ENCODE data around the gene CD226.
"Not testable (repeated sequence)": the region's sequence is repeated elsewhere in the genome, so short reads cannot be mapped to it uniquely, and the experiment has no call there.

The CD226 gene

GRCh38 chr18:69906765-69907164 lies 40.9 kb downstream of the CD226 start:
- H3K36me3 ChIP-seq (ENCODE audit: control insufficient read depth in 2 of 2, insufficient read depth in 2 of 2, low read length in 2 of 2): no peaks in the 10 kb centered on the region
- no peak overlapping the region for H3K4me3 ChIP-seq (ENCODE audit: low read length in 2 of 2)
- H3K9me3 ChIP-seq (ENCODE audit: control insufficient read depth in 2 of 2, low read length in 2 of 2): no peaks in the 10 kb centered on the region
- H3K9ac ChIP-seq (ENCODE audit: low read length in 2 of 2): no peak overlapping the region
- H3K4me1 ChIP-seq (ENCODE audit: control insufficient read depth, insufficient read depth, low read length): no peaks in the 10 kb centered on the region
- no peak overlapping the region for H3K27ac ChIP-seq (ENCODE audit: low read length)
- H3K27me3 ChIP-seq (ENCODE audit: control insufficient read depth in 1 of 2, insufficient read depth in 2 of 2, low read length in 2 of 2): no peaks in the 10 kb centered on the region

- no peak overlapping the region for H3K27ac ChIP-seq (ENCODE audit: low read length)
- H3K9ac ChIP-seq (ENCODE audit: low read length in 2 of 2): no peak overlapping the region
- no peaks in the 10 kb centered on the region for H3K36me3 ChIP-seq (ENCODE audit: control insufficient read depth in 2 of 2, insufficient read depth in 2 of 2, low read length in 2 of 2)
- H3K27me3 ChIP-seq (ENCODE audit: control insufficient read depth in 1 of 2, insufficient read depth in 2 of 2, low read length in 2 of 2): no peaks in the 10 kb centered on the region
- no peaks in the 10 kb centered on the region for H3K9me3 ChIP-seq (ENCODE audit: control insufficient read depth in 2 of 2, low read length in 2 of 2)
- no peaks in the 10 kb centered on the region for H3K4me1 ChIP-seq (ENCODE audit: control insufficient read depth, insufficient read depth, low read length)
- no peak overlapping the region for H3K4me3 ChIP-seq (ENCODE audit: low read length in 2 of 2)
Observed at GRCh38 chr18:69900941-69901340, 46.7 kb downstream of the CD226 start.

- H3K4me3 ChIP-seq (ENCODE audit: low read length in 2 of 2); H3K36me3 ChIP-seq (ENCODE audit: control insufficient read depth in 2 of 2, insufficient read depth in 2 of 2, low read length in 2 of 2); H3K9me3 ChIP-seq (ENCODE audit: control insufficient read depth in 2 of 2, low read length in 2 of 2); H3K4me1 ChIP-seq (ENCODE audit: control insufficient read depth, insufficient read depth, low read length); H3K9ac ChIP-seq (ENCODE audit: low read length in 2 of 2); H3K27ac ChIP-seq (ENCODE audit: low read length); H3K27me3 ChIP-seq (ENCODE audit: control insufficient read depth in 1 of 2, insufficient read depth in 2 of 2, low read length in 2 of 2): not testable (repeated sequence)
Observed at GRCh38 chr18:69899154-69899923, 48.3 kb downstream of the CD226 start.

- H3K27me3 ChIP-seq (ENCODE audit: control insufficient read depth in 1 of 2, insufficient read depth in 2 of 2, low read length in 2 of 2): no peaks in the 10 kb centered on the region
- no peaks in the 10 kb centered on the region for H3K9me3 ChIP-seq (ENCODE audit: control insufficient read depth in 2 of 2, low read length in 2 of 2)
- no peak overlapping the region for H3K27ac ChIP-seq (ENCODE audit: low read length)
- no peaks in the 10 kb centered on the region for H3K36me3 ChIP-seq (ENCODE audit: control insufficient read depth in 2 of 2, insufficient read depth in 2 of 2, low read length in 2 of 2)
- H3K4me3 ChIP-seq (ENCODE audit: low read length in 2 of 2): no peak overlapping the region
- H3K4me1 ChIP-seq (ENCODE audit: control insufficient read depth, insufficient read depth, low read length): no peaks in the 10 kb centered on the region
- no peak overlapping the region for H3K9ac ChIP-seq (ENCODE audit: low read length in 2 of 2)
Observed at GRCh38 chr18:69898241-69898861, 49.3 kb downstream of the CD226 start.

GRCh38 chr18:69897397-69898108 lies 50.1 kb downstream of the CD226 start:
- no peaks in the 10 kb centered on the region for H3K27me3 ChIP-seq (ENCODE audit: control insufficient read depth in 1 of 2, insufficient read depth in 2 of 2, low read length in 2 of 2)
- H3K9ac ChIP-seq (ENCODE audit: low read length in 2 of 2): no peak overlapping the region
- no peaks in the 10 kb centered on the region for H3K4me1 ChIP-seq (ENCODE audit: control insufficient read depth, insufficient read depth, low read length)
- no peaks in the 10 kb centered on the region for H3K9me3 ChIP-seq (ENCODE audit: control insufficient read depth in 2 of 2, low read length in 2 of 2)
- H3K4me3 ChIP-seq (ENCODE audit: low read length in 2 of 2): no peak overlapping the region
- no peak overlapping the region for H3K27ac ChIP-seq (ENCODE audit: low read length)
- H3K36me3 ChIP-seq (ENCODE audit: control insufficient read depth in 2 of 2, insufficient read depth in 2 of 2, low read length in 2 of 2): no peaks in the 10 kb centered on the region

GRCh38 chr18:69895066-69896047 lies 52.3 kb downstream of the CD226 start:
- Histone ChIP-seq H3K4me1 (ENCODE audit: control insufficient read depth, insufficient read depth, low read length) (no peaks in the 10 kb centered on the region), H3K27me3 (ENCODE audit: control insufficient read depth in 1 of 2, insufficient read depth in 2 of 2, low read length in 2 of 2) (no peaks in the 10 kb centered on the region), H3K27ac (ENCODE audit: low read length) (no peak overlapping the region), H3K9ac (ENCODE audit: low read length in 2 of 2) (no peak overlapping the region), H3K4me3 (ENCODE audit: low read length in 2 of 2) (no peak overlapping the region), H3K36me3 (ENCODE audit: control insufficient read depth in 2 of 2, insufficient read depth in 2 of 2, low read length in 2 of 2) (no peaks in the 10 kb centered on the region), H3K9me3 (ENCODE audit: control insufficient read depth in 2 of 2, low read length in 2 of 2) (no peaks in the 10 kb centered on the region)

- no peaks in the 10 kb centered on the region for H3K36me3 ChIP-seq (ENCODE audit: control insufficient read depth in 2 of 2, insufficient read depth in 2 of 2, low read length in 2 of 2)
- H3K4me3 ChIP-seq (ENCODE audit: low read length in 2 of 2): no peak overlapping the region
- no peaks in the 10 kb centered on the region for H3K9me3 ChIP-seq (ENCODE audit: control insufficient read depth in 2 of 2, low read length in 2 of 2)
- no peaks in the 10 kb centered on the region for H3K27me3 ChIP-seq (ENCODE audit: control insufficient read depth in 1 of 2, insufficient read depth in 2 of 2, low read length in 2 of 2)
- no peaks in the 10 kb centered on the region for H3K4me1 ChIP-seq (ENCODE audit: control insufficient read depth, insufficient read depth, low read length)
- H3K9ac ChIP-seq (ENCODE audit: low read length in 2 of 2): no peak overlapping the region
- no peak overlapping the region for H3K27ac ChIP-seq (ENCODE audit: low read length)
Observed at GRCh38 chr18:69894467-69894866, 53.2 kb downstream of the CD226 start.

- Histone ChIP-seq H3K4me1 (ENCODE audit: control insufficient read depth, insufficient read depth, low read length) (no peaks in the 10 kb centered on the region), H3K4me3 (ENCODE audit: low read length in 2 of 2) (no peak overlapping the region), H3K9me3 (ENCODE audit: control insufficient read depth in 2 of 2, low read length in 2 of 2) (no peaks in the 10 kb centered on the region), H3K9ac (ENCODE audit: low read length in 2 of 2) (no peak overlapping the region), H3K36me3 (ENCODE audit: control insufficient read depth in 2 of 2, insufficient read depth in 2 of 2, low read length in 2 of 2) (no peaks in the 10 kb centered on the region), H3K27ac (ENCODE audit: low read length) (no peak overlapping the region), H3K27me3 (ENCODE audit: control insufficient read depth in 1 of 2, insufficient read depth in 2 of 2, low read length in 2 of 2) (no peaks in the 10 kb centered on the region)
Observed at GRCh38 chr18:69890558-69890957, 57.1 kb downstream of the CD226 start.

- H3K36me3 ChIP-seq (ENCODE audit: control insufficient read depth in 2 of 2, insufficient read depth in 2 of 2, low read length in 2 of 2): no peaks in the 10 kb centered on the region
- no peak overlapping the region for H3K4me3 ChIP-seq (ENCODE audit: low read length in 2 of 2)
- no peaks in the 10 kb centered on the region for H3K4me1 ChIP-seq (ENCODE audit: control insufficient read depth, insufficient read depth, low read length)
- no peaks in the 10 kb centered on the region for H3K27me3 ChIP-seq (ENCODE audit: control insufficient read depth in 1 of 2, insufficient read depth in 2 of 2, low read length in 2 of 2)
- no peaks in the 10 kb centered on the region for H3K9me3 ChIP-seq (ENCODE audit: control insufficient read depth in 2 of 2, low read length in 2 of 2)
- no peak overlapping the region for H3K9ac ChIP-seq (ENCODE audit: low read length in 2 of 2)
- H3K27ac ChIP-seq (ENCODE audit: low read length): no peak overlapping the region
Observed at GRCh38 chr18:69889009-69889408, 58.7 kb downstream of the CD226 start.

- Histone ChIP-seq H3K9ac (ENCODE audit: low read length in 2 of 2) (no peak overlapping the region), H3K4me3 (ENCODE audit: low read length in 2 of 2) (no peak overlapping the region), H3K9me3 (ENCODE audit: control insufficient read depth in 2 of 2, low read length in 2 of 2) (no peaks in the 10 kb centered on the region), H3K27ac (ENCODE audit: low read length) (no peak overlapping the region), H3K27me3 (ENCODE audit: control insufficient read depth in 1 of 2, insufficient read depth in 2 of 2, low read length in 2 of 2) (no peaks in the 10 kb centered on the region), H3K4me1 (ENCODE audit: control insufficient read depth, insufficient read depth, low read length) (no peaks in the 10 kb centered on the region), H3K36me3 (ENCODE audit: control insufficient read depth in 2 of 2, insufficient read depth in 2 of 2, low read length in 2 of 2) (no peaks in the 10 kb centered on the region)
Observed at GRCh38 chr18:69887256-69887655, 60.4 kb downstream of the CD226 start.

Data from stomach smooth muscle (tissue), 2 donors.